Subcutaneous preadipocyte (primary cell): ENCODE measurements around the gene MISP. TPM values are rescaled to one million over a fixed set of nuclear protein-coding genes. Genes with fewer than 3 reads are reported as not detected.

ENCODE experiments used
- small RNA-seq: library from RNA; depleted of rRNA; stranded (forward); fragments of <200 nt; gene quantifications from one replicate; pipeline ENCODE3, GENCODE V24; 2012
- total RNA-seq: library from RNA; depleted of rRNA; stranded (reverse); fragments of >200 nt; gene quantifications from 2 replicates; pipeline ENCODE4 v1.2.3, GENCODE V29; 2012

MISP gene
- 0.20 TPM in 1 of 2 replicates, not detected in the other for total RNA-seq

GRCh38 chr19:750640-751423 is at the start of gene MISP:
TSS of gene MISP (plus strand) at chr19:751112. CDS start at chr19:756947, 5,835 bp downstream.

GRCh38 chr19:708154-709143 is 42.5 kb upstream of the MISP start, which contains the start of gene PALM:
TSS of gene PALM (plus strand) at chr19:708935. CDS start at chr19:709147, 212 bp downstream.

GRCh38 chr19:796692-797527 is 46.0 kb downstream of the MISP start, which contains the start of gene PTBP1:
TSS of gene PTBP1 (plus strand) at chr19:797452. CDS start at chr19:797498, 46 bp downstream.

Small RNAs within 50 kb of the gene (small RNA-seq; reads per million reads assigned to genes)
- not detected for gene MIR3187

Other genes with a start within 250 kb of the MISP start
- gene TPGS1, start 243.6 kb upstream of the MISP start, total RNA-seq = 27.6 and 43.0 TPM in 2 replicates
- 41.5 and 44.8 TPM in 2 replicates for gene CDC34, start 219.4 kb upstream of the MISP start, total RNA-seq
- gene GZMM, start 207.1 kb upstream of the MISP start, total RNA-seq = not detected in 2 replicates
- 287 and 293 TPM in 2 replicates for gene BSG, start 178.5 kb upstream of the MISP start, total RNA-seq
- 0.37 and 0.59 TPM in 2 replicates for gene HCN2, start 161.2 kb upstream of the MISP start, total RNA-seq
- 27.6 and 34.6 TPM in 2 replicates for gene POLRMT, start 117.6 kb upstream of the MISP start, total RNA-seq
- gene FGF22, start 111.2 kb upstream of the MISP start, total RNA-seq = not detected in 2 replicates
- gene RNF126, start 87.9 kb upstream of the MISP start, total RNA-seq = 37.5 and 48.5 TPM in 2 replicates
- 29.9 and 33.8 TPM in 2 replicates for gene FSTL3, start 74.7 kb upstream of the MISP start, total RNA-seq
- gene PRSS57, start 55.7 kb upstream of the MISP start, total RNA-seq = not detected in 2 replicates
- 2.5 and 9.9 TPM in 2 replicates for gene PALM, start 42.2 kb upstream of the MISP start, total RNA-seq
- 133 and 189 TPM in 2 replicates for gene PTBP1, start 46.3 kb downstream of the MISP start, total RNA-seq
- gene PLPPR3, start 70.8 kb downstream of the MISP start, total RNA-seq = not detected in 2 replicates
- gene AZU1, start 76.7 kb downstream of the MISP start, total RNA-seq = not detected in 2 replicates
- gene PRTN3, start 89.9 kb downstream of the MISP start, total RNA-seq = not detected in 2 replicates
- gene ELANE, start 101.2 kb downstream of the MISP start, total RNA-seq = 0.20 and 0.37 TPM in 2 replicates
- gene CFD, start 108.6 kb downstream of the MISP start, total RNA-seq = 8.0 and 144 TPM in 2 replicates
- gene MED16, start 142.1 kb downstream of the MISP start, total RNA-seq = 24.3 and 25.0 TPM in 2 replicates
- not detected in 2 replicates for gene RNU6-9, start 142.4 kb downstream of the MISP start, total RNA-seq
- 23.1 and 25.7 TPM in 2 replicates for gene R3HDM4, start 162.1 kb downstream of the MISP start, total RNA-seq
- gene KISS1R, start 166.2 kb downstream of the MISP start, total RNA-seq = not detected in 2 replicates
- gene ARID3A, start 174.9 kb downstream of the MISP start, total RNA-seq = 18.4 and 33.2 TPM in 2 replicates
- gene WDR18, start 233.2 kb downstream of the MISP start, total RNA-seq = 68.0 and 80.9 TPM in 2 replicates
- gene GRIN3B, start 249.3 kb downstream of the MISP start, total RNA-seq = under 0.01 and 0.20 TPM in 2 replicates